Skeletal muscle cell (primary cell): ENCODE data around the gene BLNK.

ENCODE experiments used
- DNase-seq: peaks from one replicate; pipeline ENCODE4 v3.0.0-alpha.2; 2010; ENCODE audit warnings: low read depth
- H3K4me3 ChIP-seq: 2 replicates; pipeline ENCODE4 v1.5.1; 2011; ENCODE audit warnings: low read depth, mild to moderate bottlenecking, control low read depth, low read length, moderate library complexity

The BLNK gene

DNA sequence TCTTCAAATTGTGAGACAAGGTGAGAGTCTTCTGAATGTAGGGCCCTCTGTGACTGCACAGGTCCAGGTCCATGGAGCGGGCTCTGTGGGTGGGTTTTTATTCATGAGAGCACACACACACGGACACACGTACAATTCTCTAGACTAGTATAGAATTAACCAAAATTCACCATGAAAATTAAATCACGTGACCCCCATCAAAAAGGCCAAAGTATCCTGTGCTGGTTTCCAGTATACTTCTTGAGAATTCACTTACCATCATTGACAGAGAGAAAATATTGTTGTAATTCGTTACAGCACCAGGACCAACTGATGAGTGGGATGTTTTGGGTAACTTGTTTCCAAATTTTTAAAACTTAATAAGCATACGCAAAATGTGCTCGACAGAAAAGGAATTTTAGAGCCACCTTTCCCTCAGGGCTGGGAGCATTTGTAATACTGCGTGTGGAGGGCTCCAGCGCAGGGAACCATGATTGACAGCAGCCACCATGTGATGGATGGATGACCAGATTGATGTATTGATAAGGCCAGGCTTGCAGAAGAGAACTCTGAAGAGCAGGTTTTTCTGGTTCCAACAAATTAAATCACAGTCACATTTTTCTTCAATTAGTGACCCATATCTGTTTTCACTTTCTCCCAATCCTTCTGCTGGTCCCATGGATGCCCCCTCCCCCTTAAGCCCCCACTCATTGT lies 18.0 kb upstream of the BLNK start:
- H3K4me3 ChIP-seq, result no peak overlapping the region
- no peak for DNase-seq

GRCh38 chr10:96288151-96288621 lies 16.8 kb upstream of the BLNK start:
- DNase-seq, result no peak
- no peak overlapping the region for H3K4me3 ChIP-seq

DNA sequence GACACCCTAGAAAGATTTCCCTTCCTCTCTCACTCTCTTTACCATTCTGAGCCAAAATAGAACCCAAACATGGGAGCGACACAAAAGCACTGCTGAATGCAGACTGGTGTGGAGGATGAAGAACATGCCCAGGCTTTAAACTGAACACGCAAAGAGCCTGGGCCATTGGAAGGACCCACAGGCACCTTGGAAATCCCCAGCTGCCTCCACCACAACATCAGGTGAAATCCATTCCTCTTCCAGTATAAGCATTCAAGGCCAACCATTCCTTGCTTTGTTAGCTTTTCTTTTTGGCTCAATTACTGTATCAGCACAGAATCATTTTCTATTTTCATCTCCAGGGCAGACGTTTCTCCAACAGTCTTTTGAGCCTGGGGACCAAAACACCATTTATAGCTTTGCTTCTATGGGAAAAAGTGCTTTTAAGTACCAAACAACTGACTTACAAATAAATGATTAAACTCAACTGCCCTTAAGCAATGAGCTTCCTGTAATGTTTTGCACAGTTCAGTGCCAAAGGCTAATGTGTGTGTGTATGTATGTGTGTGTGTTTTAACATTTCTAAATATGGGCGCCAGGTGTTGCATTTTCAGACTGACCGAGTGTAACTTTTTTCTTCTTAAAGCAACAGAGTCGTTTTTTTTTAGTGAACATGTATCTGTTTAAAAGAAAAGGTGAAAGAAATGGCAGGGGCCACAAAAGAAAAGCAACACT lies 16.2 kb upstream of the BLNK start:
- no peak for DNase-seq
- no peak overlapping the region for H3K4me3 ChIP-seq

DNA sequence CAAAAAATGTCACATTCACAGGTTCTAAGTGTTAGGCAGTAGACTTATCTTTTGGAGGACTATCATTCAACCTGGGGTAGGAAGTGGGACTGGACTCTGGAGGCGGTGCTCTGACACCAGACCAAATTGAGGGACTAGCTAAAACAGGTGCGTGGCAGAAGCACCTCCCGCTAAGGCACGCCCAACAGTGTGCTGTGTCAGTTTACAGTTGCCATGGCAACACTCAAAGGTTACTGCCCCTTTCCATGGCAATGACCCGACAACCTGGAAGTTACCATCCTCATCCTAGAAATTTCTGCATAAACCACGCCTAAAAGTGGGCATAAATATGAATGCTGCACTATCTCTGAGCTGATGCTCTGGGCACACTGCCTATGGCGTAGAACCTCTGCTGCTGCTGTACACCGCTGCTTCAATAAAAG lies 14.0 kb upstream of the BLNK start:
- no peak overlapping the region for H3K4me3 ChIP-seq
- DNase-seq, result no peak

DNA sequence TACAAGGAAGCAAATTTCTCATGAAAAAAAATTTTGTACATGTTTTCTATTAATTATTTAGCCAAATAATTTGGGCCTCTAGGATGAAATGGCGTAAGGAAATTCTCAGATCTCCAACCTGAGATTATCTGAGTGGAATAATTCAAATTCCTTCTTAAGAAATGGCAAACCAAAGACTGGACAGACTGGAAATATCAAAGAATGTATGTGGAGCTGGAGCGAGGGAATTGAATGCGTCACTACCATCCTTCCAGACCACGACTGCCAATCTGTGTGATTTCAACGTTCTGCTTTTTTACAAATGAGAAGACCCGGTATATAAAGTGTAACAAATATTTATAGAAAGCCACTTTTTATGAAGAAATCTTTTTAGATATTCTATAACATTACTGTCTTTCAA lies 12.4 kb upstream of the BLNK start:
- DNase-seq, result no peak
- no peak overlapping the region for H3K4me3 ChIP-seq

GRCh38 chr10:96283351-96283750 lies 12.0 kb upstream of the BLNK start:
- no peak for DNase-seq
- no peak overlapping the region for H3K4me3 ChIP-seq

GRCh38 chr10:96281444-96282029 lies 10.2 kb upstream of the BLNK start:
- no peak overlapping the region for H3K4me3 ChIP-seq
- no peak for DNase-seq

DNA sequence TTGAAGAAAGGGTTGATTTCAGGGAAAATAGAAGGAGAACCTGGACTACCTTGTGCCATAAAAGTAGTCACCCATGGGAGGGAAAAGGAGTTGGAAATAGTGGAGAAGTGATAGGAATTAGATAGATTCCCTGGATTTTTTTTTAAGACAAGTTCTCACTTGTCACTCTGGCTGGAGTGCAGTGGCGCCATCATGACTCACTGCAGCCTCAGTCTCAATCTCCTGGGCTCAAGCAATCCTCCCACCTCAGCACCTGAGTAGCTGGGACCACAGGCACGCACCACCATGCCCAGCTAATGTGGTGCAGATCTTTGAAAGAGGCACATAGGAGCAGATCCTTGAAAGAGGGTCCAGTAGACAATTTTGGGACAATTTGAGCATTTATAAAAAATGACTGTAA lies 9.5 kb upstream of the BLNK start:
- H3K4me3 ChIP-seq, result no peak overlapping the region
- DNase-seq, result no peak

- no peak for DNase-seq
- no peak overlapping the region for H3K4me3 ChIP-seq
Observed at GRCh38 chr10:96279191-96279641, 7.8 kb upstream of the BLNK start.

DNA sequence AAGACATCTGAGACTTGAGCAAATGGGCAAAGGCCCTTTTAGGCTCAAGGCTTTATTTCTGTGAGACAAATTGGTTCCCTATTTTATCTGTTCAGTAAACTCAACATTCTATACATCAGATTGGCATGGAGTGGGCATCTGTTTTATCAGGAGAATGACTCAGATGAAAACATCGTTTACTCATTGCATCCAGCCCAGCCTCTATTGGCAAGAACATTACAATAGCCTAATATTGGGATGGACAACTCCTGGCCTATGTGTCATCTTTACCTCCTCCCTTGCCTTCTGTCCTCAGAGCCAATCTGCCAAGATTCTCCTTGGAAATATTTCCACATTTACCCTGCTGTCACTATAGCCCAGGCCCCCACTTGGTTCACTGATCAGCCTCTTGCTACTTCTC lies 5.5 kb upstream of the BLNK start:
- no peak for DNase-seq
- no peak overlapping the region for H3K4me3 ChIP-seq

GRCh38 chr10:96276426-96276825 lies 5.1 kb upstream of the BLNK start:
- DNase-seq, result no peak

GRCh38 chr10:96275685-96276418 lies 4.5 kb upstream of the BLNK start:
- no peak overlapping the region for H3K4me3 ChIP-seq
- DNase-seq, result no peak

More at GRCh38 chr10:96276426-96276825, 5.1 kb upstream of the BLNK start:
- no peak overlapping the region for H3K4me3 ChIP-seq

GRCh38 chr10:96272316-96273280 lies 1.2 kb upstream of the BLNK start:
- no peak for DNase-seq
- no peak overlapping the region for H3K4me3 ChIP-seq

DNA sequence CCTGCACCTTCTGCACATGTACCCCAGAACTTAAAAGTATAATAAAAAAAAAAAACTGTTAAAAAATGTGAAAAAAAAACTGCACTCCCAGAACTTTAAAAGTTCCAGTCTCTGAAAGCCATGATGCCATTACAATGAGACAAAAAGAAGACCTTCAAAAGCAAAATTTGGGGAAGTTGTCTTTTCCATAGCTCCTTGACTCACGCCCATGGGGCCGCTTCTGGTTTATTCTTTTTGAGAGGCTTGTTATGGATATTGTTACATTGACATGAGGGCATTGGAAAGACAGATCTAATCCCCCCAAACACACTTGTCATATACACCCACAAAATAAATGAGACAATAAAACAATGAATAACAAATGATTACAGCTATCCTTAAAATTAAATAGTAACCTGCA lies 798 bp downstream of the BLNK start:
- no peak overlapping the region for H3K4me3 ChIP-seq
- no peak for DNase-seq

DNA sequence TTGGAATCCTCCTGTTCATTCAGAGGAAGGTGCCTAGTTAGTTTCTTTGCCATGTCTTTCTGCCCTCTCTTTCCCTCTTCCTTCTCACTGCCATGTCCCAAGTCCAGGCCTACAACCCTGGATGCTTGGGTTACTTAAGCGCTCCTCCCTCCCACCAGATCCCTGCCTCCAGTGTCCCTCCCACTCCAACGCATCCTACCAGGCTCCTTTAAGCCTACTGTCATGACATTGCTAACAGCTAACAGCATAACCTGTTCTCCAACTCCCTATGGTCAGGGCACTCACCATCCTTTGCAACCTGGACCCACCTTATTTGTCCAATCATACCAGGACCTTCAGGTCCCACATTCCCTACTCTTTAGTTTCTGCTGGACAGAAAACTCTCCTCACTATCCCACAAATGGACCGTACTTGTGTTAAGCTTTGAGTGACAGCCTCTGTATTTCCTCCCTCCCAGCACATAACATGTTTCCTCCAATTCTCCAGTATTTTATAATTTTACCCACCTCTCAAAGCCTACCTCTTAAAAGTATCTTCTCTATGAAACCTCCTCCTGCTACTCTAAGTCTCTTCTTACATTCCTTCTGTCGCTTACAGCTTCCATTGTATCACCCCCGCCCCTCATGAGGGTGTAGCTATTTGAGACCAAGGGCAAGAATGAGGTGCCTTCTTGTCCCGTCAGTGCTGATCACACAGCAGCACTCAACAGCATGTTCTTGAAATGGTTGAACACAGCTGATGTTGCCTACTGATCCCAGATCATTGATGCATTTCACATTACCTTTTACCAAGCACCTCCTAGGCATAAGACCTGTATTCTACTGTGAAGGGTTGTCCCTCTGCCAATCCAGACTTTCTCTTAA lies 1.7 kb downstream of the BLNK start:
- DNase-seq, result no peak
- H3K4me3 ChIP-seq, result no peak overlapping the region

- H3K4me3 ChIP-seq, result no peak overlapping the region
- no peak for DNase-seq
Observed at GRCh38 chr10:96268341-96268909, 2.9 kb downstream of the BLNK start.

GRCh38 chr10:96267234-96267705 lies 4.1 kb downstream of the BLNK start:
- no peak overlapping the region for H3K4me3 ChIP-seq
- no peak for DNase-seq
